NCI-H128 (cell line): Measurements from ENCODE around the gene TRPV4.

Source experiments
- DNase-seq: peaks from one replicate; lab custom pipeline; 2025; ENCODE audit not compliant: unreplicated experiment; lab: John Stamatoyannopoulos, UW

The TRPV4 gene

GRCh38 chr12:109764123-109764522 is 69.1 kb downstream of the TRPV4 start:
- no peak for DNase-seq

GRCh38 chr12:109763201-109763841 is 69.9 kb downstream of the TRPV4 start:
- no peak for DNase-seq

- DNase-seq: no peak
Observed at GRCh38 chr12:109762673-109763191, 70.5 kb downstream of the TRPV4 start.

GRCh38 chr12:109762071-109762672 is 71.0 kb downstream of the TRPV4 start:
- no peak for DNase-seq

- DNase-seq: no peak
Observed at GRCh38 chr12:109760930-109761921, 72.0 kb downstream of the TRPV4 start.

DNA sequence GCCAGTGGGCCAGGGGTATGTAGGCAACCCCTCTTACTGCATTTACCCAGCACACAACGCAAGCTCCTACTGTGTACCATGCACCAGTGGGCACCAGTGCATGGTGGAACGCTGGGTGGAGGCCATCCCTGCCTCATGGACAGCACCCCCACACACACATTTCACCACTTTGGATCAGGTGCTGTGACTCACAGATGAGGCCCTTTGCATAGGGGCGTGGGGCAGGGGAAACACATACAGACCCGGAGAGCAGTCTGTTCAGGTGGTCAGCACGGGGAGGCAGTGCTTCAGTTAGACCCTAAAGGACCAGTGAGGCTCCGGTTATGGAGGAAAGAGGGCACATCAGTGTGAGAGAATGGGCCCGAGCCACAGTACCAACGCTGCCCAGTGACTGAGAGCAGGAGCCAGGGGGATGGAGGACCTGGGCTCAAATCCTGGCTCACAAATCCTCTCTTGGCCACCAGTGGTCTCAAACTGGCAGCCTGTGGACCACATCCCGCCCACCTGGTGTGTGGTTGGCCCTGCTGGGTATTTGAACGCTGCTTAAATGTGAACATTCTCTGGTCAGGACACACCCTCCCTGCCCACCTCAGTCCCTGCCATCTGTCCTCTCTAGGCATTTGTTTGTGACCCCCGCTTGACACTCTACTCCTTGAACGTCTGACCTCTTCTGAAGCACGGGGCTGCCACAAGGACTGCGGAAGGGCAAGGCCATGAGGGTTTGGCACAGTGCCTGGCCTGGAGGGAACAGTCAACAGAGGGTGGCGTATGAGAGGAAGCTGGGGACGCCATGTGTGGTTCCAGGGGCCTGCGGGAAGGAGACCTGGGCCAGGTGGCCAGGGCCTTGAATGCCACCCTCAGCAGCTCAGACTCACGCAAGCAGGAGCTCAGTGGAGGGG is 72.9 kb downstream of the TRPV4 start:
- DNase-seq: no peak

DNA sequence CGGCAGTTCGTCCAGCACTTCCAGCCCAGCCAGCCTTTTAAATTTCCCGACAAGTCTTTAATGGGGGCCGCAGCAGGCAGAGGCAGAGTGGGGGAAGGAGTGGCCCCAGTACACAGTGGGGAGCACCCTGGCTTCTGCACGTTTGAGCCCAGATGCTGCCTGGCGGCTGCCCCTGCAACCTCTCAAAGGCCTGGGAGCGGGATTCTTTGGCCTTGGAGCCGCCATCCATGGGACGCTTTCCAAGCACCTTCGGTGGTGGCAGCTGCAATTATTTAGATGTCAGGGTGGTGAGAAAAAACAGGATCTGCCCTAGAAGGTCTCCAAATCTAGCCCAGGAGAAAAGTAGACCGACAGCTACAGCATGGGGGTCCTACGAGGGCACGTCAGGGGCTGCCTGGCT is 73.6 kb downstream of the TRPV4 start:
- no peak for DNase-seq

DNA sequence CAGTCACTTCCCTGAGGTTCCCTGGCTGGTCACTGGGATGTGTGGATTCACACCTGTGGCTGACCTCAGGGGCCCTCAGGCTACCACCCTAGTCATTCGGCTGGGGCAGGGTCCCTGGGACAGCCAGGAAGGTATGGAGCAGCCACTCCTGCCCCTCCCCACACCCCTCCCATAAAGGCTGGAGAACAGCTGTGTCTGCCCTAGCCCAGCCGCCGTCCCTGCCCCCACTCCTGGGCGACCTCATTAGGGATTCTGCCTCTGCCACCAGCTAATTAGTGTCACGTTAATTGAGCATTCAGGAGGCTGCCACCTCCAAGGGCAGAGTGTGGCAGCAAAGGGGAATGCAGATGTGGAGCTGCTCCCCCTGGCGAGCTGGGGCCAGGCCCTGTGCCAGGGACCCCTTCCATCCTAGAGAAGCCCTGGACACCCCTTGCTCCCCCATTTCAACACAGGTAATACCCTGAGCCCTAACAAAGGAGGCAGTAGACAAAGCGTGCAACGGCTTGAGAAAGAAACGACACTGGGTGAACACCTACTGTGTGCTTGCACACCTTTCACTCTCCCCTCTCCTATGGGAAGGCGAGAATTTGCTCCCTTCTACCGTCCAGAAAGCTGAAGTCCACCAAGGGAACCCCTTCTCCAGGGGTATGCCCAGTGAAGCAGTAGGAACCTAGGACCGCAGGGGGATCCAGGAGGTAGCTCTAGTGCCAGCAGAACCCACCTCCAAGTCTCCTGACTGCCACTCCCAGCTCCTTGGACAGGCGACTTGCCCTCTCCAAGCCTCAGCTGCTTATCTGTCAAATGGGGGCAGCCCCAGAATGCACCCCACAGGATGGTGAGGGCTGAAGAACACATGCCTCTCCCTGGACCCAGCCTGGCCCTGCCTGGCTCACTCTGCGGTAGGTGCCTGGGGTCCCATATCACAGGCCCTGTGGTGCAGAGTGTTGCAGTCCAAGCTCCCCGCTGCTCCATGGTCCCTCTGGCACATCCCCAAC is 74.5 kb downstream of the TRPV4 start:
- DNase-seq: no peak

DNA sequence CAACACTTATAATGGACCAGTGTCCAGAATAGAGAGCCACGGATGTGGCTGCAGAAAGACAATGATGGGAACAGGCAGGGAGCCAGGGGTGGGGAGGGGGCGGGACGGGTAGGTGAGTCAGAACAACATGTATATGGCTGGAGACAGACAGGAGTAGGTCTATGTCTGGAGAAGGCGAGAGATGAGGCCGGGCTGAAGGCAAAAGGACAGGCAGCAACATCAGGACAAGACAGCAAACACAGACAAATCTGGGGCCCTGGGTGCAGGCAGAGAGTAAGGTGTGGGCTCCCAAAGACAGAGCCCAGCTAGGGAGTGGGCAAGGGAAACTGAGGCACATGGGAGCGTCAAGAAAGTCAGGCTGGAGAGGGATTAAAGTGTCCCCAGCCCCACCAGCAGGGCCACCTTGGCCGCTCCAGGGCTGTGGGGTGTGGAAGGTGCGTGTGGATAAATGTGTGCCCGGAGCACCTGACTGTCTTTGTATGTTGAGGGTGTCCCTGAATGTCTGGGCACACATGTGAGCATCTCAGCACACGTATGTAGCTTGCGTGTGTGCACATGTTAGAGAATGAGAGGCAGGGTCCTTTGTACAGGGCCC is 75.4 kb downstream of the TRPV4 start:
- no peak for DNase-seq

DNA sequence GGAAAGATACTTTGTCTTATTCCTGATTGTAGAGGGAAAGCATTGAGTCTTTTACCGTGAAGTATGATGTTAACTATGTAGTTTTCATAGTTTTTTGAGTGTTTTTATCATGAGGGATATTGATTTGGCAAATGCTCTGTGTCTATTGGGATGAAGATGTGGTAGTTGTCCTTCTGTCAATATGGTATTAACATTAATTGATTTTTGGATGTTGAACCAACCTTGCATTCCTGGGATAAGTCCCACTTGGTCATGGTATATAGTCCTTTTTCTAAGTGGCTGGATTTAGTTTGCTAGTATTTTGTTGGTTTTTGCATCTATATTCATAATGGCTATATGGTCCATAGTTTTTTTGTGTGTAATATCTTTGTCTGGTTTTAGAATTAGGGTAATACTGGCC is 76.7 kb downstream of the TRPV4 start:
- DNase-seq: no peak

GRCh38 chr12:109753959-109754358 is 79.2 kb downstream of the TRPV4 start:
- no peak for DNase-seq

- DNase-seq: no peak
Observed at GRCh38 chr12:109753054-109753401, 80.2 kb downstream of the TRPV4 start.

DNA sequence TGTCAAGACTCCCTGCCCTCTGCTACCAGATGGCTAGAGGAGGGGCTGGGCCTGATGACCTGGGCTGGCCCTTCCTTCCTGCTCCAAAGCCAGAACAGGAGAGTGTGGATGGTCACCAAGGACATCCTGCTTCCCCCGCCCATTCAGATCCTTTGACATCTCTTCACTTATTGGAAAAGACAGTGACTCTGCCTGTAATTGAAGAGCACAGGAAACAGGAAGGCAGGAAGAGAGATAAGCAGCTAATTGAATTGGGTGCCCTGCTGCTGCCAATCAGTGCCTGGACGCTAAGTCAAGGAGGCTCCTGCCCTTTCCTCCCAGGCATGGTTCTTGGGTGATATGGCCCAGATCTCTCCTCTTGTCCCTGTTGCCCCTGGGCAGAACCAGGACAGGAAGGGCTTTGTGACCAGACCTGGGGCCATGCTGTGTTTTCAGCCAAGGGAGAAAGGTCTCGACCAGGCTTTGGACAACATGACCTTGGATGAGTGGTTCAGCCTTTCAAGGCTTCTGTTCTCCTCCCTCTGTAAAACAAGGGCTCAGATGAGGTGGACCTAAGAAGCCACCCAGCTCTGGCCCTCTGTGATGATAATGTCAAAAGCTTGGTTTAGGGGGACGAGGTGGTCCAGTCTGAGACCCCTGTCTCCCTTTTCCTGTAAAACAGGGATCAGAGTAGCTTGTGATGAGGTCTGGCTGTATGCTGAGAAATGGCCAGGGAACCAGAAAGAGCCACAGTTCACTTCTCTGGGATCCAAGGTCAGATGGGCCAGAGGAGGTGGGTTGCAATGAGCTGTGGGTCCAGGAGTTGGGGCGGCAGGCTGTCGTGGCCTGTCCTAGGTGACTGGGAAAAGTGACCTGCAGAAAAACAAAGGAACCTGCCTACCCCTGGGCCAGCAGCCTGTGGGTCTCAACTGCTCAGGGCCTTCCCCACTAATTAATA is 80.8 kb downstream of the TRPV4 start:
- no peak for DNase-seq

DNA sequence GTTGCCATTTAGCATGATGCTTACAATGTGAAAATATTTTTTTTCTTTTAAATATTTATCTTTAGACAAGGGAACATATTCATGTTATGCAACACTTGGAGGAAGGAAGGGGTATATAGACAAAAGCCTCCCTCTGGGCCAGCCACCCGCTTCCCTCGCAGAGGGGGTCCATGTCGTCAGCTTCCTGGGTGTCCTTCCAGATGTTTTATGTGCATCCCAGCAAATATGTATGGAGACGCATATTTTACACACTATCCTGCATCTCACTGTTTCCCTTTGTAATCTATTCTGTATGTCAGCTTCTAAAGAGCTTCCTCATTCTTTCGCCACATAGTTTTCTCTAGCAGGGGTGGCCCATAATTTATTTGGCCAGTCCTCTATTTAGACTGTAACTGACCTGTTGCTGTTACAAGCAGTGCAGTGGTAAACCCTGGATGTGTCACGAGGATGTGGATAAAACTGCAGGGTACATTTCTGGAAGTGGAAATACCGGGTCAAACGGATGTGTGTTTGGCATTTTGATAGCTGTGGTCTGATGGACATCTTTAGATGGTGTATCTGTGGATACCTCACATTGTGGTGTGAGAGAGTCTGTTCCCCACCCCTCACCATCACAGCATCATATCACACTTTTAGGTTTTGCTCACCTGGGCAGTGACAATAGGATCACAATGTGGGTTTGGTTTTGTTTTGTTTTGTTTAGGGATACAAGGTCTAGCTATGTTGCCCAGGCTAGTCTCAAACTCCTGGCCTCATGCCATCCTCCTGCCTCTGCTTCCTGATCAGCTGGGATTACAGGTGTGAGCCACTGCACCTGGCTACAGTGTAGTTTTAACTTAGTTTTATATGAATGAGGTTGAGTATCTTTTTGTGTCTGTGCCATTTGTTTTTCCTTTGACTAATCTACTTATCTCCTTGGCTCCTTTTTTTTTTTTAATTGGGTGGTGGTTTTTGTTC is 87.9 kb downstream of the TRPV4 start:
- DNase-seq: no peak

- DNase-seq: no peak
Observed at GRCh38 chr12:109744026-109744425, 89.2 kb downstream of the TRPV4 start.

GRCh38 chr12:109743076-109743910 is 89.9 kb downstream of the TRPV4 start:
- DNase-seq: no peak
